Activated T-helper 1 cell treated with Interleukin-2 at 50 U/mL for 16 hours (primary cell): ENCODE data around the gene SLIT1.

ENCODE experiments used
- DNase-seq: peaks from one replicate; pipeline ENCODE4 v3.0.0-alpha.2; 2020; ENCODE audit warnings: low read depth

SLIT1 gene

DNA sequence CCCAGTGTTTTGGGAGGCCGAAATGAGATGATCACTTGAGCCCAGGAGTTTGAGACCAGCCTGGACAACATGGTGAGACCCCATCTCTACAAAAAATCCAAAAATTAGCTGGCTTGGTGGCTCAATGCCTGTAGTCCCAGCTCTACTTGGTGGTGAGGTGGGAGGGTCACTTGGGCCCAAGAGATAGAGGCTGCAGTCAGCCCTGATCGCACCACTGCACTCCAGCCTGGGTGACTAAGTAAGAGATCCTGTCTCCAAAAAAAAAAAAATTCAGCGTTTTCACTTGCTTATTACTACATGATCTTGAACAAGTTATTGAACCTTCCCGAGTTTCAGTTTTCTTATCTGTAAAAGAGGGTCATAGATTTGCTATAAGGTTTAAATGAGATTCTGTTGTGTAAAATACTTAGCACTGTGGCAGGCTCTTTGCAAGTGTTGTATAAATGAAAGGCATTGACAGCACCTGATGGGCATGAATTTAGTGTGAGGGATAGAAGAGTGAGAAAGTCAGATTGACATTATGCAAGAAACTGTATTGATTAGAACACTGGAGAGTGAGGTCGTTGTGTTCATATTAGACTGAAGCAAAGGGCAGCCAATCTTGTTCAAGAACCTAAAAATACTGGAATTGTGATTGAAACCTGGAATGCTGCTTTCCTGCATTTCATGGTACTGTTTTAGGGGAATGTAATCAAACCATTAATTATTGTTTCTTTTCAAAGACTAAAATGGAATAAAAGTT, 216.9 kb downstream of the SLIT1 start:
- DNase-seq: no peak

DNA sequence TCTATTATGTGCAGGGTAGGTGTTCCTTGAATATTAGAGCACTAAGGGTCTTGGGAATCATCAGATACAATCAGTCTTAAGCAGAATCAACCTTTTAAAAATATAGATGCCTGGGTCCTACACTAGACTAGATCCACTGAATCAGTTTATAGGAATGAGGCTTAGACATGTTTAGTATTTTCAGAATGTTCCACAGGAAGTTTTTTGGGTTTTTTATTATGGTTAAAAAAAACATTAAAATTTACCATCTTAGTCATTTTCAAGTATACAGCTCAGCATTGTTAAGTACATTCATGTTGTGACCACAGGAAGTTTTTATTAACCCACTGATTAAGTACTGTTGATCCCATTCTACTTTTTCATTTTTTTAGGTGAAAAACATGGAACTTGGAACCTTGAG, 217.9 kb downstream of the SLIT1 start:
- no peak for DNase-seq

DNA sequence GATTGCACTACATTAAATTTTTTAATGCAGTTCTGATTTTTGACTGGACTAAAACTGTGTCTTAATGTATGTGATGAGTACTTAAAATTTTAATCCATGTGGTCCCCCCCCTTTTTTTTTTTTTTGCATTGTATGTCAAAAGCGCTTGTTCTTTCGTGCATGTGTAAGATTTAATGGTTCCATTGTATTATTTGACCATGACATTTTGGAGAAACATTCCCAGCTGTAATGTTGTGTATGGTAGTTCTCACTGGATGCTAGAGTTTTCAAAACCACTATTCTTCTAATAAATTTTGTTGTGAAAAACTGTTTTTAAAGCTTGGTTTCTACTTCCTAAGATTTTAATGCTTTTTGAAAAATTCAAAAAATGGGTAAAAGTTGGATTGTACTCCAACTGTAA, 221.6 kb downstream of the SLIT1 start:
- DNase-seq: no peak

DNA sequence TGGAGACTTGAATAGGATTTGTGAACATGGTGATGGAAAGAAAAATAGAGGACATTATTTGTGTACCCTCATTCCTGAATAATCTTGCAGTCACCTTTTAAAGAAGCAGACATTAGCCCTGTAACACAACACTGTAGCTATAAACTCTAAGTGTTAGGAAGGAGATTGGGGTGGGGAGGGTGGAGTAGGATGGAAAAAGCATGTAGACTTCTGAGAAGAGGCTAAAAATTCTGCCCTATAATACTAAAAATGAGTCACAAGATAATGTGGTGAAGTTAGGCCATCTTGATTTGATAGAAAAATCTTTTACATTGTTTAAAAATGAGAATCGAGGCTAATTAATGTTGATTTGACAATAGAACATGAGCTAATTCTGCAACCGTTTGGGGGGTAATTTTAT, 224.9 kb downstream of the SLIT1 start:
- no peak for DNase-seq

DNA sequence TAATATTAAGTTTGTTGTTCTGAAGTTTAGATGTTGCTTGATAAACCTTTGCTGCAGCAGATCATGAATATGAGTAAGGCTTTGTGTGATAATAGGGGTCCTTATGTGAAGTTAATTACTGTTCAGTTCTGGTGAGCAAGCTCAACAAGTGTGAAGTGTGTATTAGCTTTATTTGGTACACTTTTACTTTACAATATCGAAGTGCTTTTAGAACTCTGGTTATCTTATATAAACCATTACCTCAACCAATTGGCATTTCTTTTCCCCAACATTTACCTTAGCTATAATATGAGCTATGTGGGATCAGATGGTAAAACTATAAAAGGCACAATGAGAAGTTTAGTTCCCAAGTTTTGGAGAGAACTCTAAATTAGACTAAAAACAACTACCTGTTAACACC, 226.0 kb downstream of the SLIT1 start:
- DNase-seq: no peak

DNA sequence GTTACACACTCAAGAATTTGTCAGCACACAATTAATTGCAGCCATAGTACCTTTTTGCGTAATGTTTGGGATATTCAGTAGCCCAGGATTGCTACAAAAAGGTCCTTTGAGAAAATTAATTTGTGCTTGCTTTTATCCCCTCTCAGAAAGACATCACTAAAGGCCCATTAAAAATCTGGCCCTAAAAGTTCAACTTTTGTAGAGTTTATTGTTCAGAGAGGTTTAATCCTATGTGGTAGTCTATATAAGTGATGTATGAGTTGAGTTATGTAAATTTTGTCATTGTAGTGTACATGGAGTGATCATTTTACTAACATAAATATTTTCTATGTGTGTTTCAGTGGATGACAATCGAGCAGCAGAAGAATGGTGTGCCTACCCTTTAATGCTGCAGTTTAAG, 227.7 kb downstream of the SLIT1 start:
- DNase-seq: no peak

DNA sequence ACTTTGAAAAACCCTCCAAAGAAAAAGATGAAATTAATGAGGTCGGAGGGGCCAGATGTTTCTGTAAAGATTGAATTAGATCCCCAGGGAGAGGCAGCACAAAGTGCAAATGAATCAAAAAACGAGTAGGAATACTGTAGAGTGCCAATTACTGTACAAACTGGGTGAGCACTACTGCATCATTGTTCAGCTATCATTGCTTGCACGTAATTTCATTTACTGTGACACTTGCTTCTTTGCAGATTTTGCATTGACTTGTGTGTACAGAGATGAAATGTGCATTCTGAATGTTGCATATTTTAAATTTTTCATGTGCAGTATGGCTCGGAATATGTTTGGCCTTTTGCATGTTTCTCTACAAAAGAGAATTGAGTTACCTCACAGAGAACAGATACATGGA, 230.0 kb downstream of the SLIT1 start:
- DNase-seq: no peak

DNA sequence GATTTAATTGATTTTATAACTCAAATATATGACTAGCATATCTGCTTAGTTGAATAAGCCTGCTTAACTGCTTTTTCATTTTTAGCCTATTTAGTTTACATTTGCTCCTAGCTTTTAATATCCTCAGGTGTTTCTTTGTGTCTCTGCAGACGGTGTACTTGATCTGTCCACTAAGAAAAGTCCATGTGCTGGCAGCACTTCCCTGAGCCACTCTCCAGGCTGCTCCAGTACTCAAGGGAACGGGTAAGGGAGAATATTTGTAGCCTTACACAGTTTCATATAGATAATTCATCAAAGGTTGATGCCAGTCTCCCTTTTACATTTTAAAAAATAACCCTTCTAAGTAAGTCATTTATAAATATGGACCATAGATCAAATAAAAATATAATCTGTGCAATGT, 233.8 kb downstream of the SLIT1 start:
- no peak for DNase-seq

DNA sequence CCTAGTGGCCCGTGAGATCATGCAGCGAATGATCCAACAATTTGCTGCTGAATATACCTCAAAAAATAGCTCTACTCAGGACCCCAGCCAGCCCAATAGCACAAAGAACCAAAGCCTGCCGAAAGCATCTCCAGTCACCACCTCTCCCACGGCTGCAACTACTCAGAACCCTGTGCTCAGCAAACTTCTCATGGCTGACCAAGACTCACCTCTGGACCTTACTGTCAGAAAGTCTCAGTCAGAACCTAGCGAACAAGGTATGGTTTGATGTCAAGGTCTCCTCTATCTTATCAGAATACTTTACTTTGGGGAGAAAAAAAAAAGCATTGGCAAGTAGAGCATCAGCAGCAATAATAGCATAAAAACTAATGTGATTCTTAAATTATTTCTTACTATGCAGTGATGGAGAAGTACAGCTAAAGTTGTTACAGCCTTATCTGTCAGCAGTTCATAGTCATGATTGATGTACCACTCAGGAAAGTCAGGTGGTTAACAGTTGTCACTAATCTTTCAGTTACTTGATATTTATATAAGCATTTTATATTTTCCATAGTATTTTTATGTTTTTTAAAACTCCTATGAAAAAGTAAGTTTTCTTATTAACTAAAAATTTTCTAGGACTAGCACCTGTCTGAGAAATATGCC, 236.6 kb downstream of the SLIT1 start:
- no peak for DNase-seq
